CD4-positive, alpha-beta T cell treated with Interleukin-4 for 4 hours (primary cell): ENCODE results near the gene PARD3B.

Experiments used
- DNase-seq: peaks from one replicate; pipeline ENCODE4 v3.0.0-alpha.2; 2020

Gene PARD3B

DNA sequence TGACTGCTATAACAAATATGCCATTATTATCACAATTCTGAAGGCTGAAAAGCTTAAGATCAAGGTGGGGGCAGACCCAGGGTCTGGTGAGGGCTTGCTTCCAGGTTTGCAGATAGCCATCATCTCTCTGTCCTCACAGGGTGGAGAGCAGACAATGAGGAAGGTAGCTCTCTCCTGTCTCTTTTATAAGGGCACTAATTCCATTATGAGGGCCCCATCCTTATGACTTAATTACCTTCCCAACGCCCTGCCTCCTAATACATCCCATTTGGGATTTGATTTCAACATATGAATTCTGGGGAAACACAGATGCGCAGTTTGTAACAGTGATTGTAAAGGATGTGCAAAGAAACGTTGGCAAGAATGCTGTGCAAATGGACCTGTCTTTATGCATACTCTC lies 44.8 kb downstream of the PARD3B start:
- DNase-seq, result no peak

DNA sequence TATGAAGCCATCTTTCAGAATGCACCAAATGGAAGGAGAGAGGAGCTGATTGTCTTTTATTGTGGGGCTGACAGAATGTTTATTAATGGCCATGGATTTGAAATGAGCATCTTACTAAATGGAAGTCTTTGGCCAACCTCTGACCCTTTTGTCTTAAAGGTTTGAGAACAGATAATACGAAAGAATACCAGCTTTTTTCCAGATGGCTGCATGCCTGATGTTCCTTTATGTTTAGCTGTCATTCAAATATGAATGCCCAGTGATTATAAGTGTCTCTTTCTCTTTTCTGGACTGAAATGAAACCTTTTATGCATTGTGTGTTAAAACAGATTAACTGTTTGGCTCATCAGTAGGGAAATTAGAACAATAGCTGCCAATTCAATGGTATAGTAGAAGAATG lies 46.0 kb downstream of the PARD3B start:
- DNase-seq, result no peak

DNA sequence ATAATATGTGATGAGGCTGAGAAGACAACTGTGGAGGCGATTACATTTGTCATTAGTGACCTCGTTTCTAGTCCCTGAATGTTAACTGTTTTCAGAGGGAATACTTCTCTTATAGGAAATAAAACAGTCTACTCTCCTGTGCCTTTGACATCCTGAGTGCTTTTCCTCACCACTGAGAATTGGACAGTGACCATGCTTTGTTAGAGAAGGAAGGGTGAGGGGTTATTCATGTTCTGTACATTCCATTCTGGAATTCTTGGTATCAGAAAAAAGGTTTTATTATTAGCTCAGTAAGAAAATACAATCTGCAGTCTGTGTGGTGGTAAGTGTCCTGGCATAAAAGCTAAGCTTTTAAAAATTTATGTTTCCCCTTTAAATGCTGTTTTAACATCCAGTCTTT lies 58.8 kb downstream of the PARD3B start:
- DNase-seq, result no peak

DNA sequence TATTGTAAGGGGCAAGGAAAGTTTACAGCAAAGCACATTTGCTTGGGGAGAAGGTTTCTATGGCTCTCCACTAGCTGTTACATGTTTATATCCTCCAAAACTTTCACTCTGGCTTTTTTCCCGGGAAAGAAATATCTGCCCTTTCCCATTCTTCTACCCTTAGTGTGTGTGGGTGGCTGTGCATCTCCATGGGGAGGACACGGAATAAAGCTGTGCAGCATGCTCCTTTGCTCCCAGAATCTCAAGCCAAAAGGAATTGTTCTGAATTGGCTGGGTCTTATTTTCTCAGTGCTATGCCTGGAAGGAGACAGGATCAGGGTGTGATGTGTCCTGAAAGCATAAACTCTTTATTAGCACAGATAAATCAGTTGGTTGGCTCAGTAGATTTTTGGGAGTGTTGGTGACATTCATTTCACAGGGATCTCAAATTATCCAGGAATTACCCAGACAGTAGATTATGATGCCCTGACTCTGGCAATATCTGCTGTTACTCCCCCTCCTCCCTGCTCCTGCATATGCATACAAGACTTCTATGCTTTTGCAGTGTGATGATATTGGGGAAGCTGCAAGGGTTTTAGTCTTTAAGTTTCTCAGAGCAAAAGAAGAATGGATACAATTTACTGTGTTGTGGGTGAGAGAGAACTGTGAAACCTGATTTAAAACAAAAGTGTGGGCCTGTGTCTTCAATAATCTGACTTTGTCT lies 63.1 kb downstream of the PARD3B start:
- DNase-seq, result no peak

DNA sequence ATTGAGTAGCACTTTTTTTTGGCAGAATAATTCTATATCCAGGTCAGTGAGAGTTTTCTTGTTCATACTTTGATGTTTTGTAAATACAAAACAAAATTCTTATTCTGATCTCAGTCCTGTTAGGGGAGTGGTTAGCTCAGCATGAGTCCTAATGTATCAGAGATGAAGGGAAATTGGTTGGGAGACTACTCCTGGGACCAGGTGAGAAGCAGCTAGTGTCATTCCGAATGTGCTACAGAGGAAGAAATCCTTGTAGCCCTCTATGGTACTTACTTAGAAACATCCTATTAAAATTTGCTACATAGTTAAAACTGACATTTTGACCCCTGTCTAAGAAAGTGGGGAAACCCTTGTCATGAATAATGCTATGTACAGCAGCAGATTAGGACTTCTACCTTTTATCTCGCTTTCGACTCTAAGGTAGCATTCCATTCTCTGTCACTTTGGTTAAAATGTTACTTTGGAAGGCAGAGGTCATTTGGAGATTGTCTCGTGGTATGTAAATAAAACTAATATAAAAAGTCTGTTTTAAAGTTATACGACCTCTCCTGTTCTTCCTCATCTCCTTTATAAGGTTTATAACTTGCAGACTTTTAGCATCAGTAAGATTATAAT lies 65.8 kb downstream of the PARD3B start:
- no peak for DNase-seq

DNA sequence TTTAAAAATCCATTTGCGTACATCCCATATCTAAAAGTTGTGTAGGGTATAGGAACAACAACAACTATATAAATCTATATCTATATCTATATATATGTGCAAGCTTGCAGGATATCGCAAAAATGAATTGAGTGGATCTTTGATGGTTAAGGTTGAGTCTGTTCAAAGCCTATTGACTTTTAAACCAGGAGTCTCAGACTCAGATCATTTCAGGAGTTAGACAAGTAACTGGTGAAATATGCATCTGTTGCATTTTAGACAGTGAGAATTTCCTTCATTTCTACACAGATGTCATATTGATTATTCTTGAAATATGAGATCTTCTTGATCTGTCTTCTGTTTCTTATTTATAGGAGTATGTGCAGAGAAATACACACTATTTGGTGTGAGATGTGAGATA lies 66.5 kb downstream of the PARD3B start:
- DNase-seq, result no peak

DNA sequence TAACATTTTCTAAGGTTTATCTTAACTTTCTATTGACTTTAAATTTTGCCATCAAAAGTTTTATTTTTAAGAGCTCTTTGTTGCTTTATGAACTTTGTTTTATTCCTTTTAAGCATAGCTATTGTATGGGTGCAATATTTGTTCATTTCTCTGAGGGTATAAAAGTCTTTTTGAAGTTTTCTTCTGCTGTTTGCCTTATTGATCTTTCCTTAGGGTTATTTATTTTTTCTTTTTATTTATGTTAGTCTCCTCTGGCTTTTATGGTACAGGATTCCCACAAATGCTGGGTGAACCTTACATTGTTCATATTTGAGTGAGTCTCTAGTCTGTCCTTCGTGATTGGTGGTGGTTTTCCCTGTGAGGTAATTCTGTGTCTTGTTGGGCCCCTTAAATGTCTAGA lies 68.4 kb downstream of the PARD3B start:
- DNase-seq, result no peak

DNA sequence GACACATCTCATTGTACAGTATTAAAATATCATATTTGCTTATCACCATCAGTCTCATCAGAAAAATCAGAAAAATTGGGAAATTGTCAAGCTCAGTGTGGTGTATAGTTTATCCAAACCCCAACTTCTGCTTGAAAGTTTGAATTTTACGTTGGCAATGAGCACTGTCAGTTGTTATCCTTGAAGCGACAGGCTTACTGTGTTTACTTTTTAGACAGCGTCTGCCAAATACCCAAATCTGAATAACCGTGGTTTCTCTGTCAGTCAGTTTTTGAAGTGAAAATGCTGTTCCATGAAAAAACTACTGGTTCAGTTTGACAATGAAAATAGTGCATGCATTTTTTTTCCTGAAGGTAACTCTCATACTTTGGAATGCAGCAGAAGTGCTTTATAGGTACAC lies 70.2 kb downstream of the PARD3B start:
- no peak for DNase-seq

DNA sequence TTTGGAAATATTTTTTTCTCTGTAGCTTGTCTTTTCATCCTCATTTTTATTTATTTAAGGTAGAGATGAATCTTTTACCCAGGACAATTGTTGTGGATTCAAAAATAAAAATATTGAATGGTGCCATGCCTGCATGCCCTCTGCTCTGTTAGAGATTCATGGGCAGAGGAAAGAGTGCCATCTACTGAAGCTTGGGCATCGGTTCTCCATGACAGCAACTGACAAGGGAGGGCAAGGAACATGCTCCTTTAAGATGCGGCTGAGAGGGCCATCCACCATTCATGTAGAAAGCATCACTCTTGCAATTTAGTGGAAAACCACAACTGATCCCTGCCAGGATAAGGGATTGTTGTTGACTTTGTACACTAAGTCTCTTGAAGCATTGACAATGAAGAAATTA lies 79.9 kb downstream of the PARD3B start:
- no peak for DNase-seq

DNA sequence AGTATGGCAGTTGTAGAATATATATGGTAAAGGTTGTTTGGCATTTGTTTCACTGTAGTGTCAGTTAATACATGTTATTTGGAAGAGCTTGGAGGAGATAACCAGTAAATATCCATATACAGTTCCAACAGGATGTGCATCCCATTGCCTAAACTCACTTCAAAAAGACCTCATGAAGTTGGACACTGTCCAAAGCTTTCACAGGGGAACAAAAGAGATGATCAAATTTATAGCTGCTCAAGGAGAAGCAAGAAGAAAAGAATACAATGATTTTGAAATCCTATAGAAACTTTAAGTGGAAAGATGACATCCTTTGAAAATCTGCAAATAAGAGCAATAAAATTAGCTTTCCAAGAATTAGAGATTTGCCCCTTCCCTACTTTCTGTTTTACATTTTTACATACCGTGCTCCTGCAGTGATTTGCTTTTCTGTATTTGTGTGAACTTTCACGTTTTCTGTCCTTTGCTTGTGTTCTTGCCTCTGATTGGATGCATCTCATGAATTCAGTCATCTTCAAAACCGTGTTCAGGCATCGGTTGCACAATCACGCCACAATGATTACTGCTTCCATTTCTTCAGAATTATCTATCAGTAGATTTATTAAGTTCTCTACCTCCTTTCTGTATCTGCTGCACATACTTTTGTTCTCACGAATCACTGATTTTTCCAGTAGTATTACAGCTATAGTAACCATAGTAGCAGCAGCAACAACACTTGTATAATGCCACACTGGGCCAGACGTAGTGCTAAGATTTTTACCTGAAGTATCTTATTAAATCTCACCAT lies 83.8 kb downstream of the PARD3B start:
- DNase-seq, result no peak

DNA sequence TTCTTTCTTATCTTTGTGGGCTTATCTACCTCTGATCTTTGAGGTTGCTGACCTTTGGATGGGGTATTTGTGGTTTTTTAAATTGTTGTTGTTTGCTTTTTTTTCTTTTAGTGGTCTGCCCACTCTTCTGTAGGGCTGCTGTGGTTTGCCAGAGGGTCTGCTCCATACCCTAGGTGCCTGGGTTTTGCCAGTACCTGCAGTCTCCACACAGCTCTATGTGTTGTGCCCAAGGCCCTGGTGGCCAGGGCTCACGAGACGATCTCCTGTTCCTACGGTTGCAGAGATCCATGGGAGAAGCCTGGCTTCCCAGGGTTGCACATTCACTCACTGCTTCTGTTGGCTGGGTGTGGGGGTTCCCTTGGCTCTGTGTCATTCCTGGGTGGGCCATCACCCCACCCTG lies 87.1 kb downstream of the PARD3B start:
- no peak for DNase-seq

DNA sequence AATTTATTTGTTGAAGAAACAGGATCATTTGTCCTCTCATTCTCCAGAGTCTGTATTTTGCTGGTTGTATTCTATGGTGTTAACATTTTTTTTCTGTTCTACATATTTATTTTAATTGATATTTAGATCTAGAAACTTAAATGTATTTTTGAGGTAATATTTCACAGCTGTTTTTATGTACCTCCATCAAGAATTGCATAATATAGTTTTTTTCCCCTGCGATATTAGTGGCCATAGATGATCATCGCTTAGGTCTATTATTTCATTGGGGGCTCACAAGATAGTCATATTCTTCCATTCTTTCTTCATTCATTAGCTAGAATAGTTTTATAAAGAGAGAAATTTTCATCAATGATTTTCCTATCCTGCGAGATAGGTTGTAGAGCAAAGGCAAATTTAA lies 89.3 kb downstream of the PARD3B start:
- no peak for DNase-seq

DNA sequence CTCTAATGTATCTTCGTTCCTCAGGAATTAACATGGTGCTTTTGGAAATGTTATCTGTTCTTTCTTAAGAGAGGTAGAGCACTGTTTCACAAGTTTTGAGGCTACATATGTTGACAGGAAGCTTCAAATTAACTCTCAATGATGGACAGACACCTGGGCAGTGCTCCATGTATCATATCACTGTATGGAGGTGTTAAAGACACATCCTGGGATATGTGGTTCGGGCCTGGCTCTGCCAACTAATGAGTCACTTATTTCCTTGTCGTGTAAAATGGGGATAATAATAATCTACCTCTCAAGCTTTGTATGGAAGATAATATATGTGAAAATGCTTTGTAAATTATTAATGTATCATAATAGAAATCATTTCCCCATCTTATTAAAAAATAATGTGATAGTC lies 90.2 kb downstream of the PARD3B start:
- DNase-seq, result no peak

DNA sequence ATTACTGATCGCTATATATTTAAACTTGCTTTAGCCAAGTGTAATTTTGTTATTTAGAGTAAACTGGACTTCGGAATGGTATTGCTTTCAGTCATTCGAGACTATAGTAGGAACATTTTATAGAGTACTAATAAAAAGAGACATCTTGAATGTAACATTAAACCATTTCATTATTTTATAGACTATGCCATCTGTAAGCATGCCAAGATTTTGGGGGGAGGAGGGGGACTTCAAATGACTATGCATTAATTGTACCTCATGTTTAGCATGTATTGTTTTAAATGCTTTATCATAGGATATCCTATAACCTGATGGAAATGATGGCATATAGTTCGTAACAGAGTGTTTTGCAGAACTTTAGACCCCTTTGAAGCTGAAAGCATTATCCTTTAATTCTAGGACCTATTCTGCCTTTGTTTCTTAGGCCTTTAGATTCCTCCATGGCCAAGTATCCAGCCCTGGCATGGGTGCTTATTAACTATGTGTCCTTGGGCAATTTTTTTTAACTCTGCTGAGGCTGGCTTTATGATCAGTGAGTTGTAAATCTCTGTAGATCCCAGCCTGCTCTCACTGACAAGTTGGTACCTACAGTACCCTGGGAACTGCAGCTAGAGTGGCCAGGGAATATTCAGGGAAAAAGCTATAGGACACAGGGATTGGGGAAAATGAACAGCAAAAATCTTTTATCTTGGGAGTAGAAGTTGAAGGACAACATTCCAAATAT lies 93.4 kb downstream of the PARD3B start:
- DNase-seq, result no peak

DNA sequence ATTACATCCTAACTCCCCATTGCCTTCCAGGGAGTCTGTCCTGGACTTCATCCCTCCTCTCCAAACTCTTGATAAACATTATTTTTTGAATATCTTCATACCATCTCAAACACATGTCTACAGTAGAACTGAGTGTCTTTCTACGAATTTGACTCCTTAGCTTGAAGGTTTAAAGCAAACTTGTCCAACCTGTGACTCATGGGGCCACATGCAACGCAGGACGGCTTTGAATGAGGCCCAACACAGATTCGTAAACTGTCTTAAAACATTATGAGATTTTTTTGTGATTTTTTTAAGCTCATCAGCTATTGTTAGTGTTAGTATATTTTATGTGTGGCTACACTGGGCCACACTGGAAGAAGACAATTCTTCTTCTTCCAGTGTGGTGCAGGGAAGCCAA lies 98.1 kb downstream of the PARD3B start:
- no peak for DNase-seq

DNA sequence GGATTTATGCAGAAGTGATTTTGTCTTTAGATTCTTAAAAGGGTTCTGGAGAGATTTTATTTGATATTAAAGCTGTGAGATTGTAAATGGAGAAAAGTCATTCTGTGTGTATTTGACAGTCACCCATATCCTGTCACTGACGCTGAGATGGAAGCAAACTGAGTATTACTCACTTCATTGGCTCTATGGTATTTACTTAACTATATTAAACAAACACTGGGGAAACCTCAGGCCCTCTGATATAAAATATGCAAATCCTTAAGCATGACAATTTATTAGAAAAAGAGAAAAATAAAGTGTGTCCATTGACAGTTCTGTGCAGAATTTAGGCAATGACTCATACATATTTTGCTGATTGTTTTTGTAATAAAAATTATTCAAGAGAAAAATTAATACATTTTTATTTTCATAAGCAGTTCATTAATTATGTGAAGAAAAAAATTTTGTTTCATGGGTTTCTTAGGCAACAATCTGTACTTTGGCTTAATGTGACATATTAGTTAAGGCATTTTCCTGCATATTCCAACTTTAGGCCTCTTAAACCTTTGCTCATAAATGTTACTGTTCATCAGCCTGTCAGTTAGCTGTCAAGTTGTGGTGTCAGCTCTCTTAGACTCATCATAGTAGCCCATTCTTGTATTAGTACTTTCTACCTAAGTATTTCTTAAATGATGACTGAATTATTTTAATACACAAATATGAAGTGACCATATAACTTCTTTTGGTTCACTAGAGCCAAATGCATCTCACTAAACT lies 99.9 kb downstream of the PARD3B start:
- DNase-seq, result no peak

DNA sequence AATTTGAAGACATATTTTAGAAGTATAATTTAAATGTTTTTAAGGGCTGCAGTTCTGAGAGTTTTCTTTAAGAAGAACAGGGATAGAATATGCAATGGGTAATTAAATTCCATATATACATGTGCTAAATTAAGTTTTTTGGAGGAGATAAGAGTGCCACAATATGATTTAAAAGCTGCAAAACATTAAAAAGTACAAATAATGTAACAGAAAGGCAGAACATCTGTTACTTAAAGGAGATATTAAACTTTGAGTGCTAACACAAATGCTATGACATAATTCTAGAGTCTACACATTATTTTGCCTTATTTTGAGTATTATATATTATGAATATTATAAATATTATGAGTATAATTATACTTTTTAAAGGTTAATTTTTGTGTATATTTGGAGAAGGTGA lies 102.4 kb downstream of the PARD3B start:
- DNase-seq, result no peak

DNA sequence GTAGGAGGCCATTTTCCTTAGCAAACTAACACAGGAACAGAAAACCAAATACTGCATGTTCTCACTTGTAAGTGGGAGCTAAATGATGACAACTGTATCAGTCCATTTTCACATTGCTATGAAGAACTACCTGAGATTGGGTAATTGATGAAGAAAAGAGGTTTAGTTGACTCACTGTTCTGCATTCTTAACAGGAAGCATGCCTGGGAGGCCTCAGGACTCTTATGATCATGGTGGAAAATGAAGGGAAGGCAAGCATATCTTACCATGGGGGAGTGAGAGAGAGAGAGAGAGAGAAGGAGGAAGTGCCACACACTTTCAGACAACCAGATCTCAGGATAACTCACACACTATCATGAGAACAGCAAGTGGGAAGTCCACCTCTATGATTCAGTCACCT lies 105.3 kb downstream of the PARD3B start:
- no peak for DNase-seq

DNA sequence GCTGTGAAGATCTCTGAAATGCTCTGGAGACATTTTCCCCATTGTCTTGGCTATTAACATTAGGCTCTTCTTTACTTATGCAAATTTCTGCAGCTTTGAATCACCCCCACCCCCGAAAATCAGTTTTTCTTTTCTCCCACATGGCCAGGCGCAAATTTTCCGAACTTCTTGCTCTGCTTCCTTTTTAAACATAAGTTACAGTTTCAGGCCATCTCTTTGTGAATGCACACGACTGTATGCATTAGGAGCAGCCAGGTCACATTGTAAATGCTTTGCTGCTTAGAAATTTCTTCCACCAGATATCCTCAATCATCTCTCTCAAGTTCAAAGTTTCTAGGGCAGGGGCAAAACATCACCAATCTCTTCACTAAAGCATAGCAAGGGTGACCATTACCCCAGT lies 106.8 kb downstream of the PARD3B start:
- DNase-seq, result no peak

DNA sequence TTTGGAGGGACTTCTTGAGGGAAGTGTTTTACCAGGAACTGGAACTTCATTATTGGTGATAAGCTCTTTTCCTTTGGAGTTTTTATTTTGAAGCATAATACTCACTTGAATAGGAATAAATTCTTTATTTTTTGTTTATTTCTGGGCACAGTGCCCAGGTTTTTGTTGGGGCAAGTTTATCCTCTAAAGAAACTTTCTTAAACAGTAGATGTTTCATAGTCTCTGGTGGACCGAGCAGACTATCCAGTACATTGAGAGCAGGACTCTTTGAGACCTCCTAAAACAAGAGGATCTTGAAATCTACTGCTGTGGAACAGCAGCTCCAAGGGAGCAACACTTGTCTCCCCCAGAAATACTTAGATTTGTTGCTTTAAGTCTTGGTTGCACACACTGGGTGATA lies 109.4 kb downstream of the PARD3B start:
- no peak for DNase-seq

DNA sequence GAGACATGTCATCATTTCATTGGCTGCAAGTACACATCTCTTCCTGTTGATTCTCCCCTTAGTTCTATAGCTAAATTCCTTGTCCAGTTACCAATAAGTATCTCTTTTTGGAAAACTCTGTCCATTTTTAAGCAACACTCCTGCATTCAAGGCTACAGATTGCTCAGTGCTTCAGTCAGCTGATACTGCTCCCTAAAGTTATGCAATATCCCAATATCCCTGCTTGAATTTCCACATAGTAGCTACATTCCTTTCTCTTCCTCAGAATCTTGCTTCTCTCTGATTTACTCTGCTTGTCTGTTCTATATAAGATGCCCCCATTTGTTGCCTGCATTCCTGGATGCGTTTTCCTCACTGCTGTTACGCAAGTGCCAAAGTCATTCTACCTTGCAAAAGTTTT lies 109.8 kb downstream of the PARD3B start:
- no peak for DNase-seq

DNA sequence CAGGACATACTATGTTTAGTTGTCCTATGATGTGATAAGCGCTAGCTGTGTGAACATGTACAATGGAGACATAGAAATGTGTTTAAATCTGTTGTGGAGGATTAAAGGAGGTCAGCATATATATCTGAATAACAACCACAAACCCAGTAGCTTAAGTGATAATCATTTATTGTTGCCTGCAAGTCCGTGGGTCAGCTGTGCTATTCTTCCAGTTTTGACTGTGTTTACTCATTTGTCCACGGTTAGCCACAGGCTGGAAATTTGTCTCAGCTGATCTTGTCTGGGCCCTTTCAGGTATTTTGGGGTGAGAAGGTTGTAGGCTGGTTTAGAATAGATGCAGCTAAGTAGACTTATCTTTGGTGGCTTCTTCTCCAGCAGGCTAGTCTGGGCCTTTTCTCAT lies 110.4 kb downstream of the PARD3B start:
- no peak for DNase-seq

DNA sequence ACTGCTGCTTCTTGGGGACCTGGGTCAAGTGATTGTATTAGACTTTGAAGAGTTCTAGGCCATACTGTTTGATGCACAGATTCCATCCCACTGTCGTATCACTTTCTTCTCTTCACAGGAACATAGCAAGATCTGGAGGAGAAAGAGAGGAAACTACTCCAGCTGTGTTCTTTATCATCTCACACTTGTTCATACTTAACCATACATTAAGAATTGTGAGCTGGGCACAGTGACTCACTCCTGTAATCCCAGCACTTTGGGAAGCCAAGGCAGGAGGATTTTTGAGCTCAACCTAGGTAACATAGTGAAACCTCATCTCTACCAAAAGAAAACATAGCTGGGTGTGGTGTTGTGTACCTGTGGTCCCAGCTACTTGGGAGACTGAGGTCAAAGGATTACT lies 111.7 kb downstream of the PARD3B start:
- no peak for DNase-seq
